Epithelial cell of esophagus (primary cell): ENCODE results near the gene ADAMTS18.

Source experiments
- DNase-seq: peaks from one replicate; pipeline ENCODE4 v3.0.0; 2010; ENCODE audit warnings: low read depth
- H3K4me3 ChIP-seq: 2 replicates; pipeline ENCODE4 v1.5.1; 2011; ENCODE audit warnings: mild to moderate bottlenecking, low read length, control low read depth
- TF ChIP-seq, protein P1 (sequence below): IDR thresholded peaks from 2 replicates; pipeline ENCODE4 v1.5.1; 2011; ENCODE audit warnings: low read depth, mild to moderate bottlenecking, low read length, control low read depth, inconsistent platforms; ENCODE audit not compliant: insufficient read depth; ENCODE audit errors: missing control alignments

The ADAMTS18 gene

DNA sequence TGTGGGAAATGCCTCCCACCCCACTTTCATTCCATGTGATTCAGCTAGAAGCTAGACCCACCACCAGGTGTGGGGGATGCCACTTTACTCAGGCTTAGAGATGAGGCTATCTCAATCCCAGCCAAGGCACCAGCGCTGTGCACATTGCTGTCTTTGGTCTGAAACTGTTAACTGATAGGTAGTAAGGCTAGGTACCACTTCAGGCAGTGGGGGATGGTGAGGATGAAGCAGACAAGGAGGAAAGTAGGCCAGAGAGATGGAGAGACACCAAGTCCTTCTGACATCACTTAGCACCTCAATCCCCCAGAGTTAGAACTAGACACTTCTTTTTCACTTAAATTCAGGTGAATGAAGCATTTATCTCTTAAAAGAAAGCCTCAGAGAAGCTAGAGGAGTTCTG, 35.8 kb downstream of the ADAMTS18 start:
- TF ChIP-seq, protein P1, sequence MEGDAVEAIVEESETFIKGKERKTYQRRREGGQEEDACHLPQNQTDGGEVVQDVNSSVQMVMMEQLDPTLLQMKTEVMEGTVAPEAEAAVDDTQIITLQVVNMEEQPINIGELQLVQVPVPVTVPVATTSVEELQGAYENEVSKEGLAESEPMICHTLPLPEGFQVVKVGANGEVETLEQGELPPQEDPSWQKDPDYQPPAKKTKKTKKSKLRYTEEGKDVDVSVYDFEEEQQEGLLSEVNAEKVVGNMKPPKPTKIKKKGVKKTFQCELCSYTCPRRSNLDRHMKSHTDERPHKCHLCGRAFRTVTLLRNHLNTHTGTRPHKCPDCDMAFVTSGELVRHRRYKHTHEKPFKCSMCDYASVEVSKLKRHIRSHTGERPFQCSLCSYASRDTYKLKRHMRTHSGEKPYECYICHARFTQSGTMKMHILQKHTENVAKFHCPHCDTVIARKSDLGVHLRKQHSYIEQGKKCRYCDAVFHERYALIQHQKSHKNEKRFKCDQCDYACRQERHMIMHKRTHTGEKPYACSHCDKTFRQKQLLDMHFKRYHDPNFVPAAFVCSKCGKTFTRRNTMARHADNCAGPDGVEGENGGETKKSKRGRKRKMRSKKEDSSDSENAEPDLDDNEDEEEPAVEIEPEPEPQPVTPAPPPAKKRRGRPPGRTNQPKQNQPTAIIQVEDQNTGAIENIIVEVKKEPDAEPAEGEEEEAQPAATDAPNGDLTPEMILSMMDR: no peak
- DNase-seq: no peak
- no peak overlapping the region for H3K4me3 ChIP-seq

GRCh38 chr16:77398495-77398894, 36.3 kb downstream of the ADAMTS18 start:
- TF ChIP-seq, protein P1: no peak
- no peak for DNase-seq
- no peak overlapping the region for H3K4me3 ChIP-seq

GRCh38 chr16:77396461-77396860, 38.4 kb downstream of the ADAMTS18 start:
- no peak overlapping the region for H3K4me3 ChIP-seq
- no peak for DNase-seq
- TF ChIP-seq, protein P1: no peak

- no peak overlapping the region for H3K4me3 ChIP-seq
- DNase-seq: no peak
- TF ChIP-seq, protein P1: no peak
Observed at GRCh38 chr16:77394699-77395098, 40.1 kb downstream of the ADAMTS18 start.

- H3K4me3 ChIP-seq: no peak overlapping the region
- TF ChIP-seq, protein P1: no peak
Observed at GRCh38 chr16:77393955-77394354, 40.9 kb downstream of the ADAMTS18 start.

GRCh38 chr16:77387815-77388209, 47.0 kb downstream of the ADAMTS18 start:
- peak; percentile 23 for DNase-seq
- no peak overlapping the region for H3K4me3 ChIP-seq
- TF ChIP-seq, protein P1: no peak

More at GRCh38 chr16:77393955-77394354, 40.9 kb downstream of the ADAMTS18 start:
- DNase-seq: no peak
